ENCODE data around the gene TUBGCP3.

TUBGCP3 gene

GRCh38 chr13:112579310-112579843 is 8.6 kb downstream of the TUBGCP3 start:
- TF ChIP-seq CTCF (IDR thresholded peaks at IDR 0.05; ENCODE audit: control insufficient read depth, extremely low read depth, insufficient read depth) = no peak
- H3K4me3 ChIP-seq (ENCODE audit: low read depth, low read length) = no peak overlapping the region
- no peak for DNase-seq (ENCODE audit: low read depth)

GRCh38 chr13:112576768-112577167 is 11.2 kb downstream of the TUBGCP3 start:
- no peak overlapping the region for H3K4me3 ChIP-seq (ENCODE audit: low read depth, low read length)
- DNase-seq (ENCODE audit: low read depth) = no peak
- no peak for TF ChIP-seq CTCF (IDR thresholded peaks at IDR 0.05; ENCODE audit: control insufficient read depth, extremely low read depth, insufficient read depth)

- no peak for DNase-seq (ENCODE audit: low read depth)
- TF ChIP-seq CTCF (IDR thresholded peaks at IDR 0.05; ENCODE audit: control insufficient read depth, extremely low read depth, insufficient read depth) = no peak
- no peak overlapping the region for H3K4me3 ChIP-seq (ENCODE audit: low read depth, low read length)
Measured at GRCh38 chr13:112576191-112576590, 11.8 kb downstream of the TUBGCP3 start.

GRCh38 chr13:112575675-112576074 is 12.3 kb downstream of the TUBGCP3 start:
- DNase-seq (ENCODE audit: low read depth) = no peak
- no peak overlapping the region for H3K4me3 ChIP-seq (ENCODE audit: low read depth, low read length)
- no peak for TF ChIP-seq CTCF (IDR thresholded peaks at IDR 0.05; ENCODE audit: control insufficient read depth, extremely low read depth, insufficient read depth)

GRCh38 chr13:112574834-112575613 is 12.9 kb downstream of the TUBGCP3 start:
- no peak overlapping the region for H3K4me3 ChIP-seq (ENCODE audit: low read depth, low read length)
- DNase-seq (ENCODE audit: low read depth) = no peak
- no peak for TF ChIP-seq CTCF (IDR thresholded peaks at IDR 0.05; ENCODE audit: control insufficient read depth, extremely low read depth, insufficient read depth)

GRCh38 chr13:112574416-112574815 is 13.5 kb downstream of the TUBGCP3 start:
- DNase-seq (ENCODE audit: low read depth) = no peak
- no peak for TF ChIP-seq CTCF (IDR thresholded peaks at IDR 0.05; ENCODE audit: control insufficient read depth, extremely low read depth, insufficient read depth)
- H3K4me3 ChIP-seq (ENCODE audit: low read depth, low read length) = no peak overlapping the region

- DNase-seq (ENCODE audit: low read depth) = no peak
- TF ChIP-seq CTCF (IDR thresholded peaks at IDR 0.05; ENCODE audit: control insufficient read depth, extremely low read depth, insufficient read depth) = no peak
- H3K4me3 ChIP-seq (ENCODE audit: low read depth, low read length) = no peak overlapping the region
Measured at GRCh38 chr13:112573710-112574109, 14.2 kb downstream of the TUBGCP3 start.

Data from LNCaP clone FGC (cell line).